ENCODE measurements around the gene RGS2. TPM values are rescaled to one million over a fixed set of nuclear protein-coding genes. Genes with fewer than 3 reads are reported as not detected.

The RGS2 gene
- total and polyA plus RNA-seq, 9 of the 15 experiments (the other 6 are each of a cell fraction or from before 2014, with no cell fraction given), result 2.5 to 5.4 (median 3.8) TPM

- ChIA-PET CTCF (ENCODE audit: low intra/inter-chr PET ratio) (no interaction called here), POLR2A (interaction anchor here (0.9 to 1.7 kb wide), 2 partner anchors 11 to 22 kb away, joined by 4 to 6 read pairs; no protein-coding TSS in a partner anchor)
- TF ChIP-seq ZNF165 (CRISPR knock-in tag; IDR thresholded peaks at IDR 0.05; ENCODE audit: borderline replicate concordance) (no peak), SIN3A (IDR thresholded peaks at IDR 0.05; ENCODE audit: borderline replicate concordance in 2 of 2, control insufficient read depth in 1 of 2, low read depth in 2 of 2, low read length in 2 of 2) (no peak), ZBTB9 (CRISPR knock-in tag; IDR thresholded peaks at IDR 0.05) (no peak)
- Histone ChIP-seq H4K20me1 (replicated peaks; ENCODE audit: control insufficient read depth, insufficient read depth, low read length) (no peaks in the 10 kb centered on the region), H3K27me3 (ENCODE audit: control insufficient read depth in 2 of 2, insufficient read depth in 2 of 2, low read length in 2 of 2) (no peaks in the 10 kb centered on the region), H3K4me2 (ENCODE audit: insufficient read depth, low read length) (no peak overlapping the region), H3K79me2 (ENCODE audit: control insufficient read depth, insufficient read depth, low read length) (no peaks in the 10 kb centered on the region), H2AFZ (ENCODE audit: low read depth, low read length) (no peak overlapping the region), H3K9ac (ENCODE audit: insufficient read depth in 1 of 2, low read depth in 2 of 2, low read length in 2 of 2) (no peak overlapping the region), H3K36me3 (ENCODE audit: control insufficient read depth, insufficient read depth, low read length) (no peaks in the 10 kb centered on the region), H3K9me1 (ENCODE audit: control insufficient read depth, insufficient read depth, low read length) (no peaks in the 10 kb centered on the region), H3K27ac (ENCODE audit: extremely low read depth, low read depth, low read length) (no peak overlapping the region), H3K4me3 (no peak overlapping the region), H3K4me1 (replicated peaks in 1 of 2; ENCODE audit: control insufficient read depth in 2 of 2, insufficient read depth in 2 of 2, low read length in 2 of 2) (no peaks in the 10 kb centered on the region), H3K9me3 (replicated peaks; ENCODE audit: control insufficient read depth, insufficient read depth, low read depth, low read length) (no peaks in the 10 kb centered on the region)
- FAIRE-seq, result no peak
- in situ Hi-C loops (cut with MboI) (no loop called here), intact Hi-C loops (cut with micrococcal nuclease) (no loop called here)
- WGBS (ENCODE audit: insufficient coverage, low coverage, missing lambda C conversion rate), result 0% methylated on average over 5 of the region's 5 CpGs
- ATAC-seq, result no peak
- no peak for DNase-seq (ENCODE audit: extremely low read depth in 1 of 4, low spot score in 3 of 4)
- BruUV-seq (replicated peaks), result no TSS peak
Measured at GRCh38 chr1:192831706-192832355, 23.0 kb downstream of the RGS2 start.

- BruUV-seq (replicated peaks), result no TSS peak
- H3K27ac ChIP-seq (ENCODE audit: extremely low read depth, low read depth, low read length), result no peak overlapping the region
- H3K9ac ChIP-seq (ENCODE audit: insufficient read depth in 1 of 2, low read depth in 2 of 2, low read length in 2 of 2), result no peak overlapping the region
- no peak overlapping the region for H2AFZ ChIP-seq (ENCODE audit: low read depth, low read length)
- ATAC-seq (no peak), DNase-seq (ENCODE audit: extremely low read depth in 1 of 4, low spot score in 3 of 4) (no peak), FAIRE-seq (no peak)
- TF ChIP-seq CSDE1 (IDR thresholded peaks at IDR 0.05), result no peak
- H3K79me2 ChIP-seq (ENCODE audit: control insufficient read depth, insufficient read depth, low read length), result no peaks in the 10 kb centered on the region
- POLR2A ChIA-PET, result interaction anchor here (0.9 kb wide), 1 partner anchor 22 kb away, joined by 6 read pairs; no protein-coding TSS in a partner anchor
- intact Hi-C loops (cut with micrococcal nuclease) (no loop called here), in situ Hi-C loops (cut with MboI) (no loop called here)
- H3K27me3 ChIP-seq (ENCODE audit: control insufficient read depth in 2 of 2, insufficient read depth in 2 of 2, low read length in 2 of 2), result peaks cover 0 to 2% of the 10 kb centered on the region in 2 experiments; a peak in 1 of 5 replicates
- no peak overlapping the region for H3K4me3 ChIP-seq
- CTCF ChIA-PET (ENCODE audit: low intra/inter-chr PET ratio), result no interaction called here
- no peaks in the 10 kb centered on the region for H3K9me1 ChIP-seq (ENCODE audit: control insufficient read depth, insufficient read depth, low read length)
- H4K20me1 ChIP-seq (replicated peaks; ENCODE audit: control insufficient read depth, insufficient read depth, low read length), result no peaks in the 10 kb centered on the region
- no peak overlapping the region for H3K4me2 ChIP-seq (ENCODE audit: insufficient read depth, low read length)
- no peaks in the 10 kb centered on the region for H3K4me1 ChIP-seq (replicated peaks in 1 of 2; ENCODE audit: control insufficient read depth in 2 of 2, insufficient read depth in 2 of 2, low read length in 2 of 2)
- H3K36me3 ChIP-seq (ENCODE audit: control insufficient read depth, insufficient read depth, low read length), result no peaks in the 10 kb centered on the region
- H3K9me3 ChIP-seq (replicated peaks; ENCODE audit: control insufficient read depth, insufficient read depth, low read depth, low read length), result no peaks in the 10 kb centered on the region
Measured at GRCh38 chr1:192832492-192832891, 23.7 kb downstream of the RGS2 start.
